Activated B cell treated with CpG ODN at 0.5 μM for 24 hours (primary cell): Measurements from ENCODE around the gene PLCB2. TPM values are rescaled to one million over a fixed set of nuclear protein-coding genes. Genes with fewer than 3 reads are reported as not detected.

ENCODE experiments used
- ATAC-seq: fragments of 200-7000 bp; cut with Tn5 transposase; one replicate; pipeline ENCODE4 v1.10.0; 2021; ENCODE audit warnings: low read depth, mild to moderate bottlenecking, moderate library complexity
- CTCF ChIA-PET: fragments of 350-600 bp; sonication (Branson Sonifier 250); formaldehyde crosslinking; loops from one replicate; lab custom pipeline; 2021; ENCODE audit warnings: antibody characterized with exemption; lab: Charles Lee
- POLR2A ChIA-PET: fragments of 350-600 bp; sonication (Branson Sonifier 250); formaldehyde crosslinking; loops from one replicate; lab custom pipeline; 2021; ENCODE audit warnings: antibody characterized with exemption; lab: Charles Lee
- DNase-seq: peaks from one replicate; pipeline ENCODE4 v3.0.0; 2022
- H3K27ac Mint-ChIP-seq: one replicate; pipeline ENCODE4 v1.8.0; 2020; ENCODE audit warnings: mixed read lengths
- H3K27me3 Mint-ChIP-seq: one replicate; pipeline ENCODE4 v1.8.0; 2021; ENCODE audit warnings: mixed read lengths
- H3K36me3 Mint-ChIP-seq: one replicate; pipeline ENCODE4 v1.8.0; 2021; ENCODE audit warnings: low read depth, mixed read lengths
- H3K4me1 Mint-ChIP-seq: one replicate; pipeline ENCODE4 v1.8.0; 2021; ENCODE audit warnings: mixed read lengths
- H3K4me3 Mint-ChIP-seq: one replicate; pipeline ENCODE4 v1.8.0; 2020; ENCODE audit warnings: mild to moderate bottlenecking, mixed read lengths
- H3K9me3 Mint-ChIP-seq: one replicate; pipeline ENCODE4 v1.8.0; 2020; ENCODE audit warnings: mixed read lengths
- intact Hi-C: fragments of 100-400 bp; cut with micrococcal nuclease; formaldehyde crosslinking; loops from one replicate; pipeline ENCODE4 v1.15.1; 2024
- total RNA-seq: library from RNA; stranded (reverse); gene quantifications from 2 replicates; pipeline ENCODE4 v1.2.3, GENCODE V29; 2022
- TF ChIP-seq, protein P1 (sequence below): fragments of 200-600 bp; IDR thresholded peaks from one replicate; pipeline ENCODE4 v1.8.0; 2022; ENCODE audit warnings: antibody characterized with exemption, mild to moderate bottlenecking

PLCB2 gene
- total RNA-seq, 1 donor from 2014 or later = 126 TPM

DNA sequence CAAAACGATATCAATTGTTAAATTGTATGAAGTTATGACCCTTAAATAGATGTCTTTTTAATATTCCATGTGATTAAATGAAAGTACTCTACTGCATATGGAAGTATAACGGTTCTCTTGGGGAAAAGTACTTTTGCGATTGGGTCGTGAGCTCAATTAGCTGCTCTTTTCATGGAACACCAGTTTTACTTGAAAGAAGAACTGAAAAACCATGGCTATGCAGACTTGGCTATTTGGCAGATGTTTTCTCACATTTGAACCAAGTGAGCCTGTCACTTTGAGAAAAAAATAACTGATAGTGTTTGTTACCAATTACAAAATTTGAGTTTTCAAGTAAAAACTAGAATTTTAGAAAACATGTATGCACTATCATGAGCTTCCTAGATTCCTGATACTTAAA is 9.8 kb upstream of the PLCB2 start:
- intact Hi-C loops = no loop called here
- Mint-ChIP-seq H3K36me3 (no peaks in the 10 kb centered on the region), H3K4me1 (peaks cover 29% of the 10 kb centered on the region), H3K4me3 (no peak overlapping the region), H3K27ac (peak overlapping the region; percentile 46), H3K9me3 (no peaks in the 10 kb centered on the region), H3K27me3 (peaks cover 6% of the 10 kb centered on the region)
- ATAC-seq (no peak), DNase-seq (no peak)
- TF ChIP-seq, protein P1, sequence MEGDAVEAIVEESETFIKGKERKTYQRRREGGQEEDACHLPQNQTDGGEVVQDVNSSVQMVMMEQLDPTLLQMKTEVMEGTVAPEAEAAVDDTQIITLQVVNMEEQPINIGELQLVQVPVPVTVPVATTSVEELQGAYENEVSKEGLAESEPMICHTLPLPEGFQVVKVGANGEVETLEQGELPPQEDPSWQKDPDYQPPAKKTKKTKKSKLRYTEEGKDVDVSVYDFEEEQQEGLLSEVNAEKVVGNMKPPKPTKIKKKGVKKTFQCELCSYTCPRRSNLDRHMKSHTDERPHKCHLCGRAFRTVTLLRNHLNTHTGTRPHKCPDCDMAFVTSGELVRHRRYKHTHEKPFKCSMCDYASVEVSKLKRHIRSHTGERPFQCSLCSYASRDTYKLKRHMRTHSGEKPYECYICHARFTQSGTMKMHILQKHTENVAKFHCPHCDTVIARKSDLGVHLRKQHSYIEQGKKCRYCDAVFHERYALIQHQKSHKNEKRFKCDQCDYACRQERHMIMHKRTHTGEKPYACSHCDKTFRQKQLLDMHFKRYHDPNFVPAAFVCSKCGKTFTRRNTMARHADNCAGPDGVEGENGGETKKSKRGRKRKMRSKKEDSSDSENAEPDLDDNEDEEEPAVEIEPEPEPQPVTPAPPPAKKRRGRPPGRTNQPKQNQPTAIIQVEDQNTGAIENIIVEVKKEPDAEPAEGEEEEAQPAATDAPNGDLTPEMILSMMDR = no peak
- ChIA-PET POLR2A (interaction anchor here (2.5 kb wide), 1 partner anchor 10 kb away, joined by 16 read pairs; the partner anchor contains the start of gene PLCB2), CTCF (interaction anchor here (0.9 to 20.0 kb wide), 4 partner anchors 9 to 39 kb away, joined by 3 to 310 read pairs (median 32); partner anchors contain the start of genes CCDC9B and PLCB2)

DNA sequence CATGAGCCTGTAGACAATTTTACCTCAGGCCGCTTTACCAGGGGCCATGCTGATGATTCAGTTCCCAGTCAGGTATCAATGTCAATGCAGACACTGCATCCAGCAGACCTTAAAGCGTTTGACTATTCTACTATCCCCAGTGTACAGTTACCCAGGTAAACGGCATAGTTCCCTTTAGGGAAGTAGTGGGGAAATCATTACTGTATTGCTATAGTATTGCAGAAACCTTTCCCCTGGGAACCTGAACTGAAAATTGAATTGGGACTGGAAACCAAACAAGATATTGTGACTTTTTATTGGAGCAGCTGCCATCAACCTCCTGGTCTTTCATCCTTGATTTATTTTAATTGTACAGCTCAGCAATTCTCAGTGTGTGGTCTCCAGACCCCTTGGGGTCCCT is 9.2 kb upstream of the PLCB2 start:
- ChIA-PET POLR2A (interaction anchor here (2.5 kb wide), 1 partner anchor 9 kb away, joined by 16 read pairs; the partner anchor contains the start of gene PLCB2), CTCF (interaction anchor here (0.9 to 20.0 kb wide), 4 partner anchors 9 to 38 kb away, joined by 3 to 310 read pairs (median 32); partner anchors contain the start of genes CCDC9B and PLCB2)
- H3K4me1 Mint-ChIP-seq = peaks cover 27% of the 10 kb centered on the region
- H3K4me3 Mint-ChIP-seq = no peak overlapping the region
- no peaks in the 10 kb centered on the region for H3K36me3 Mint-ChIP-seq
- DNase-seq (no peak), ATAC-seq (no peak)
- TF ChIP-seq, protein P1 = no peak
- H3K27ac Mint-ChIP-seq = no peak overlapping the region
- H3K27me3 Mint-ChIP-seq = peaks cover 6% of the 10 kb centered on the region
- intact Hi-C loops = no loop called here
- no peaks in the 10 kb centered on the region for H3K9me3 Mint-ChIP-seq

DNA sequence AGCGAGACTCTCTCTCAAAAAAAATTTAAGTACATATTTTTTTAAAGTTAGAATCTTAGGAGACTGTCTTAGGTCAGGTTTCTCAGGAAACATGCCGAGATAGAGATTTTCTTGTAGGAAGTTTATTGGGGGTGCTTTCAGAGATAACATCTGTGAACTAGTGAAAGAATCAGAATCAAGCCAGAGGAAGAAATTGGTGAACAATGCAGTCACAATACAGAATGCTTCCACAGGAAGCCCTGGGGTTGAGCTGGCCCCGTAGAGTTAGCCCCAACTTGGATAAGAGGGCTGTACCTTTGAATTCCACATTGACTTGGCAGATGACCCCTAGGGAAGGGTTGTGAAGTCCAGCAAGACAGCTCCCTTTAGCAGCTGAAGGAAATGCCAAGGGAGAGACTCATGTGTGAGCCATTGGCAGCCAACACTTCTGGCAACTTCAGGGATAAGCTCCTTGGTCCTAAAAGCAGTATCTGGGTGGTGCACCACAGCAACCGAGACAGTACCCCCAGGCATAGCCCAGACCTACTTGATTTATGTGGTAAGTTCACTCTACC is 7.1 kb upstream of the PLCB2 start:
- H3K4me1 Mint-ChIP-seq = peaks cover 25% of the 10 kb centered on the region
- H3K36me3 Mint-ChIP-seq = no peaks in the 10 kb centered on the region
- H3K27me3 Mint-ChIP-seq = peaks cover 6% of the 10 kb centered on the region
- ChIA-PET CTCF (interaction anchor here (1.1 to 20.0 kb wide), 3 partner anchors 26 to 97 kb away, joined by 3 to 310 read pairs (median 3); partner anchors contain the start of gene CCDC9B), POLR2A (no interaction called here)
- intact Hi-C loops = no loop called here
- DNase-seq (no peak), ATAC-seq (no peak)
- H3K27ac Mint-ChIP-seq = no peak overlapping the region
- TF ChIP-seq, protein P1 = no peak
- no peak overlapping the region for H3K4me3 Mint-ChIP-seq
- H3K9me3 Mint-ChIP-seq = no peaks in the 10 kb centered on the region

DNA sequence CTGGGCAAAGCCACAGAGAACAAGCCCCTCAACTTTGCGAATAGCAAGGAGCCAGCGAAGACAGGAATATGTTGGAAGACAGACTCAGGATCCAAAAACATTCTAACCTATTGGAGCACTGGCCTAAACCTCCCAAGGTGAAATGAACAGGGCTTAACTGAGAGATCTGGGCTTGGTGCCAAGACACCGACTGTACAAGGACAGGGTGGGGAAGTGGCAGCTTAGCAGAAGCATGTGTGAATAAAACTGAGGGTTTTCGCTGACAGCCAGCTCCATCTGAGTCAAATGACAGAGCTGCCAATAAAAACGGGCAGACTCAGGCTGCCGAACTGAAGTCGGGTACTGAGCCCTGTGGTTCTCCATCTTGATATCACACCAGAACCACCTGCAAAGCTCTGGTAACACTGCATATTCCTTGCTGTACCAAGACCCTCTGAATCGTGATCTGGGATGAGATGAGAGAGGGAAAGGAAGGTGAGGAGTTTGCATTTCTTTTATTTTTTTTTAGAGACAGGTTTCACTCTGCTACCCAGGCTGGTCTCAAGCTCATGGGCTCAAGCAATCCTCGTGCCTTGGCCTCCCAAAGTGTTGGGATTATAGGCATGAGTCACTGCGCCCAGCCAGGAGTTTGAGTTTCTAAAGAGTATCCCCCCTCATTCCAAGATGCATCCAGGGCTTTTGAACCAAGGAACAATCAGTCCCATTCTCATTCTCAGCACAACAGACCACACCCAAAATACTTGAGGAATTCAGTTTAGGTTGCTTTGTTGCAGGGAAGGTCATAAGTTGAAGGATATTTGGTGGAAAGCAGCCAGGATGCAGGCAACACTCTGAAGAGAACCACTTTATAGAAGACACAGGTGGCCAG is 6.0 kb upstream of the PLCB2 start:
- ATAC-seq (no peak), DNase-seq (no peak)
- Mint-ChIP-seq H3K9me3 (no peaks in the 10 kb centered on the region), H3K4me1 (peaks cover 35% of the 10 kb centered on the region), H3K4me3 (no peak overlapping the region), H3K27ac (no peak overlapping the region), H3K36me3 (no peaks in the 10 kb centered on the region), H3K27me3 (peaks cover 6% of the 10 kb centered on the region)
- TF ChIP-seq, protein P1 = no peak
- intact Hi-C loops = no loop called here
- POLR2A ChIA-PET = interaction anchor here (0.6 to 1.0 kb wide), 2 partner anchors 10 to 15 kb away, joined by 3 read pairs; partner anchors contain the start of gene INAFM2
- CTCF ChIA-PET = interaction anchor here (1.1 to 20.0 kb wide), 6 partner anchors 8 to 127 kb away, joined by 3 to 310 read pairs (median 4); partner anchors contain the start of genes BAHD1, CCDC9B and INAFM2
